Activated T-helper 1 cell treated with anti-CD3 and anti-CD28 coated beads, Interleukin-12 subunit alpha, Interleukin-12 subunit beta, Interleukin-2, Interleukin-4 antibody, amounts not matched to agents 30 ng/mL and 10 ng/mL and 1 ng/mL, durations not matched to agents 14 hours and 24 hours and 36 hours (primary cell): ENCODE measurements around the gene TLE2. TPM values are rescaled to one million over a fixed set of nuclear protein-coding genes. Genes with fewer than 3 reads are reported as not detected.
A peak's percentile ranks its signal among the peaks of the same experiment; 100 is the strongest.
"Not testable (repeated sequence)": the region's sequence is repeated elsewhere in the genome, so short reads cannot be mapped to it uniquely, and the experiment has no call there.

Experiments used
- DNase-seq: peaks from one replicate; pipeline ENCODE4 v3.0.0; 2021; ENCODE audit warnings: low spot score
- H3K27ac Mint-ChIP-seq: one replicate; pipeline ENCODE4 v1.8.0; 2021; ENCODE audit warnings: mild to moderate bottlenecking, mixed read lengths
- H3K27me3 Mint-ChIP-seq: one replicate; pipeline ENCODE4 v1.8.0; 2022; ENCODE audit warnings: mild to moderate bottlenecking, moderate library complexity, mixed read lengths; ENCODE audit not compliant: insufficient read depth
- H3K36me3 Mint-ChIP-seq: one replicate; pipeline ENCODE4 v1.8.0; 2021; ENCODE audit warnings: low read depth, mixed read lengths
- H3K4me1 Mint-ChIP-seq: one replicate; pipeline ENCODE4 v1.8.0; 2021; ENCODE audit warnings: low read depth, mixed read lengths
- H3K4me3 Mint-ChIP-seq: one replicate; pipeline ENCODE4 v1.8.0; 2021; ENCODE audit warnings: mild to moderate bottlenecking, moderate library complexity, mixed read lengths
- H3K9me3 Mint-ChIP-seq: one replicate; pipeline ENCODE4 v1.8.0; 2021; ENCODE audit warnings: mixed read lengths
- intact Hi-C: fragments of 100-400 bp; cut with micrococcal nuclease; formaldehyde crosslinking; loops from one replicate; pipeline ENCODE4 v1.15.1; 2024
- total RNA-seq: library from RNA; stranded (reverse); gene quantifications from 2 replicates; pipeline ENCODE4 v1.2.3, GENCODE V29; 2022

Gene TLE2
- total RNA-seq, 1 donor from 2014 or later: 0.78 TPM

GRCh38 chr19:3053218-3053621 is 24.1 kb upstream of the TLE2 start:
- H3K9me3 Mint-ChIP-seq: no peaks in the 10 kb centered on the region
- no peaks in the 10 kb centered on the region for H3K27me3 Mint-ChIP-seq
- peaks cover 12% of the 10 kb centered on the region for H3K4me1 Mint-ChIP-seq
- no peak overlapping the region for H3K4me3 Mint-ChIP-seq
- DNase-seq: no peak
- intact Hi-C loops: no loop called here
- H3K27ac Mint-ChIP-seq: no peak overlapping the region
- H3K36me3 Mint-ChIP-seq: peaks cover 28% of the 10 kb centered on the region

- intact Hi-C loops, DNase-seq, H3K9me3 Mint-ChIP-seq, H3K4me3 Mint-ChIP-seq, H3K27ac Mint-ChIP-seq: not testable (repeated sequence)
- H3K36me3 Mint-ChIP-seq: peaks cover 12% of the 10 kb centered on the region
- peaks cover 11% of the 10 kb centered on the region for H3K27me3 Mint-ChIP-seq
- H3K4me1 Mint-ChIP-seq: peaks cover 17% of the 10 kb centered on the region
These were observed 20.9 kb upstream of the TLE2 start for GRCh38 chr19:3050016-3050415.

GRCh38 chr19:3049089-3049488 is 20.0 kb upstream of the TLE2 start:
- no peak for DNase-seq
- Mint-ChIP-seq H3K9me3 (no peaks in the 10 kb centered on the region), H3K27me3 (peaks cover 11% of the 10 kb centered on the region), H3K4me3 (peak overlapping the region; percentile 55), H3K4me1 (peaks cover 7% of the 10 kb centered on the region), H3K27ac (no peak overlapping the region), H3K36me3 (peaks cover 3% of the 10 kb centered on the region)
- intact Hi-C loops: no loop called here

- Mint-ChIP-seq H3K4me3 (no peak overlapping the region), H3K36me3 (peaks cover 2% of the 10 kb centered on the region), H3K4me1 (peaks cover 7% of the 10 kb centered on the region), H3K27ac (no peak overlapping the region), H3K9me3 (no peaks in the 10 kb centered on the region), H3K27me3 (peaks cover 14% of the 10 kb centered on the region)
- no peak for DNase-seq
- intact Hi-C loops: no loop called here
These were observed 19.1 kb upstream of the TLE2 start for GRCh38 chr19:3048190-3048533.

DNA sequence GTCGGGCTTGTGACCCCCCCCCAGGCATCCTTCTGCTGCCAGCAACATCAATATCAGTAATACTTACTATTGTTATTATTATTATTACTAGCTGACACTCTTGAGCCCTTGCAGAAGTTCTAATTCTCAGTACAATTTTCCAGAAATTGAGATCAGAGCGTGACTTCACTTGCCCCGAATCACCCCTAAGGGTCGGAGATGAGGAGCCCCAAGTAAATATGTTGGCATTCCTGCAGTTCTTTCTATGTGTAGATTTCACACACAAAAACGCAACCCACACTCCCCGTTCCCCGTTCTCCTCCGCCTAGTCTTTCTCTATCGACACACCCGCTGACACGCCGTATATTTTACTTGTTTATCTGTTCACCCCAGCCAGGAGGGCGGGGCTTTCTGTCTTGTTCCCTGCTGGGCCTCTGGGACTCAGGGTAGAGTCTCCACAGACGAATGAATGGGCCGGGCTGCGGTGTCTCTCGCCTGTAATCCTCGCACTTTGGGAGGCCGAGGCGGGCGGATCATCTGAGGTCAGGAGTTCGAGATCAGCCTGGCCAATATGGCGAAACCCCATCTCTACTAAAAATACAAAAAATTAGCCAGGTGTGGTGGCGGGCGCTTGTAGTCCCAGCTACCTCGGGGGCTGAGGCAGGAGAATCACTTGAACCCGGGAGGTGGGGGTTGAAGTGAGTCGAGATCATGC is 18.6 kb upstream of the TLE2 start:
- Mint-ChIP-seq H3K4me3 (peak overlapping the region; percentile 83), H3K27ac (peak overlapping the region; percentile 69), H3K9me3 (no peaks in the 10 kb centered on the region), H3K36me3 (peaks cover under 1% of the 10 kb centered on the region), H3K4me1 (peaks cover 8% of the 10 kb centered on the region), H3K27me3 (peaks cover 14% of the 10 kb centered on the region)
- peak; percentile 41 for DNase-seq
- intact Hi-C loops: loop anchor here (2.0 kb wide), 1 partner anchor 13 kb away; no protein-coding TSS in a partner anchor

DNA sequence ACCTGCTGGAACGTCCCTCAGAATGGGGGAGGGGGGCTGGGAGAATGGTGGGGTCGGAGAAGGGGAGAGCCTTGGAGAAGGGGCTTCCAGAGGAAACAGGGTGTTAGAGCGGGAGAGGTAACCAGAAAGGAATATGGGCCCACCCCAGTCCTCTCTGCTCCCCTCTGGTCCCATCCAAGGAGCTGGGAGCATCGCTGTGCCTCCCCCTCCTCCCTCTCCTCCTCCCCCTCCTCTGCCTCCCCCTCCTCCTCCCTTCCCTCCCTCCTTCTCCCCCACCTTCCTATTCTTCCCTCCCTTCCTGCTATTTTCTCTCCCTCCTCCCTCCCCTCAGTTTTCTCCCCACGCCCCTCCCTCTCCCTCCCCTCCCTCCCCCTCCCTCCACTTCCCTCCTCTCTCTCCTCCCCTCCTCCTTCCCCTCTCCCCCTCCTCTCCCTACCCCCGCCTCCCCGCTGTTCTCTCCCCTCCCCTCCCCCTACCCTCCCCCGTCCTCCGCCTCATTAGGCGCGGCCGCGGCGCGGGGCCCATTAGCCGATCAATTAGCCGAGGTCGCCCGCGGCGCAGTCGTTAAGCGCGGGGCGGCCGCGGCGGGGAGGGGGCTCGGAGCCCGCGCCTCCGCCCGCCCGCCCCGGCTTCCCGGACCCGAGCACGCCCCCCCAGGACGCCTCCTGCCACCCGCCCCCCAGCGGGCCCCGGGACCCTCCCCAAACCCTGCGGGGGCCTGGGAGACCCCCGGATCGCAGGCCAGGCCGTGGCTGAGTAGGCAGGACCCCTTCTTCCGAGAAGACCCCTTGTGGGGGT is 17.8 kb upstream of the TLE2 start:
- no peaks in the 10 kb centered on the region for H3K9me3 Mint-ChIP-seq
- H3K27ac Mint-ChIP-seq: no peak overlapping the region
- DNase-seq: no peak
- peaks cover 14% of the 10 kb centered on the region for H3K27me3 Mint-ChIP-seq
- no peak overlapping the region for H3K4me3 Mint-ChIP-seq
- no peaks in the 10 kb centered on the region for H3K36me3 Mint-ChIP-seq
- peaks cover 12% of the 10 kb centered on the region for H3K4me1 Mint-ChIP-seq
- intact Hi-C loops: loop anchor here (2.0 kb wide), 1 partner anchor 14 kb away; no protein-coding TSS in a partner anchor

- no peaks in the 10 kb centered on the region for H3K36me3 Mint-ChIP-seq
- peaks cover 19% of the 10 kb centered on the region for H3K27me3 Mint-ChIP-seq
- intact Hi-C loops: loop anchor here (2.0 kb wide), 1 partner anchor 15 kb away; no protein-coding TSS in a partner anchor
- peaks cover 12% of the 10 kb centered on the region for H3K4me1 Mint-ChIP-seq
- no peak overlapping the region for H3K4me3 Mint-ChIP-seq
- no peak overlapping the region for H3K27ac Mint-ChIP-seq
- H3K9me3 Mint-ChIP-seq: no peaks in the 10 kb centered on the region
- DNase-seq: no peak
These were observed 17.0 kb upstream of the TLE2 start for GRCh38 chr19:3045885-3046697.

- intact Hi-C loops: no loop called here
- no peak for DNase-seq
- Mint-ChIP-seq H3K4me3 (no peak overlapping the region), H3K4me1 (peaks cover 12% of the 10 kb centered on the region), H3K27ac (no peak overlapping the region), H3K27me3 (peaks cover 21% of the 10 kb centered on the region), H3K9me3 (no peaks in the 10 kb centered on the region), H3K36me3 (no peaks in the 10 kb centered on the region)
These were observed 16.1 kb upstream of the TLE2 start for GRCh38 chr19:3045191-3045590.

DNA sequence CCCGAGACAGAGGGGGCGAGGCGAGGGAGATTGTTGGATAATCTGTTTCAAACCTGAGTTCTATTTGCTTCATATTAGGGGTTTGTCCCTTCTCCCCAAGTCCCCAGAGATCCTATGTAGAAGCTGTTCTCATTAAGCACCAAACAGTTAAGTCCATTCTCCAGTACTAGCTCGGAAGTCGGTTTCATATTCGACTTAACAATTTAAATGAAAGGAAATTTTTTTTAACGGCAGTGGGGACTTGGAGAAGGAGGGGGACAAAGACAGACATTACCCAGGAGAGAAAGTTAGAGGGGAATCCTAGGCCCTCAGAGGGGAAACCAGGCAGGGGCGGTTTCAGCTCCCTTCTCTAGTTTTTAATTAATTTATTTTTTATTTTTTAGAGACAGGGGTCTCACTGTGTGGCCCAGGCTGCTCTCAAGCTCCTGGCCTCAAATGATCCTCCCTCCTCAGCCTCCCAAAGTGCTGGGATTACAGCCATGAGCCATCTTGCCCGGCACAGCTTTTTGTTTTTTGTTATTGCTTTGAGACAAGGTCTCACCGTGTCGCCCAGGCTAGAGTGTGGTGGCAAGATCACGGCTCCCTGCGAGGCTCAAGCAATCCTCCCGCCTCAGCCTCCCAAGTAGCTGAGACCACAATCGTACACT is 13.7 kb upstream of the TLE2 start:
- no peaks in the 10 kb centered on the region for H3K36me3 Mint-ChIP-seq
- intact Hi-C loops: no loop called here
- H3K4me1 Mint-ChIP-seq: peaks cover 9% of the 10 kb centered on the region
- no peaks in the 10 kb centered on the region for H3K9me3 Mint-ChIP-seq
- DNase-seq: no peak
- no peak overlapping the region for H3K4me3 Mint-ChIP-seq
- H3K27ac Mint-ChIP-seq: no peak overlapping the region
- peaks cover 21% of the 10 kb centered on the region for H3K27me3 Mint-ChIP-seq

DNA sequence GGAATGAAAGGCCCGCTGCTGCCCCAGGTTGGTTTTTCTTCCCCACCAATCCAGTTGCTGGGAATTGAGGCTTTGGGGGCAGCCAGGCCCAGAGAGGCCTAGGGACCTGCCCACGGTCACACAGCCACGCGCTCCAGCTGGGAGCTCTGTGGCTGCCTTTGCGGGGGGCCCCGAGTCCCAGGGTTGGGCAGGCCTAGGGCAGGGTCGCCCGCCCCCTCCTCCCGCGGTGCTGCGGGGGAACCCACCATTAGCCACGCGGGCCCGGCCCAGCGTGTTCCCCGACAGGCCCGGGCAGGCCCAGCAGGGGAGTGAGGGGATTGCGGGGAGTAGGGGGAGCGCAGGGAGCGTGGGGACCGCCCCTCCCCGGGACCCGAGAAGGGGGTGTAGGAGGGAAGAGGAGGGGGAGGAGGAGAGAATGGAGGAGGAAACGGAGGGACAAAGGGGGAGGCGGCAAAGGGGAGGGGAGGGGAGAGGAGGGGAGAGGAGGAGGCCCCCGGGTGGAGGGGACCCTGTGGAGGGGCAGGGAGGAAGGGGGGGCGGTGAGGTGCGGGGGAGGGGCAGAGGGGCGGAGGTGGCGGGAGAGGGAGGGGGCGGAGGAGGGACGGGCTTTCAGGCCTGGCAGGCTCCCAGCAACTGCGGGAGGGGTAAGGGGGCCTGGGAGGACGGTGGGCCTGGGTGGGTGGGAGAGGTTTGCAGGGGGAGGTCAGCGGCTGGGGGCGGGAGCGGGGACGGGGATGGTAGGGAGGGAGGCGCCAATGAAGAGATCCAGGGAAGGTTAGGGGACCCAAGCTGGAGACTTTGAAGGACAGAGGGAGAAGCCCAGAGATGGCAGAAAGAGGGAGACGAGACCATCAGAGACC is 12.9 kb upstream of the TLE2 start:
- no peak overlapping the region for H3K4me3 Mint-ChIP-seq
- H3K9me3 Mint-ChIP-seq: no peaks in the 10 kb centered on the region
- peaks cover 16% of the 10 kb centered on the region for H3K27me3 Mint-ChIP-seq
- DNase-seq: no peak
- intact Hi-C loops: no loop called here
- no peaks in the 10 kb centered on the region for H3K36me3 Mint-ChIP-seq
- H3K27ac Mint-ChIP-seq: no peak overlapping the region
- peaks cover 4% of the 10 kb centered on the region for H3K4me1 Mint-ChIP-seq

DNA sequence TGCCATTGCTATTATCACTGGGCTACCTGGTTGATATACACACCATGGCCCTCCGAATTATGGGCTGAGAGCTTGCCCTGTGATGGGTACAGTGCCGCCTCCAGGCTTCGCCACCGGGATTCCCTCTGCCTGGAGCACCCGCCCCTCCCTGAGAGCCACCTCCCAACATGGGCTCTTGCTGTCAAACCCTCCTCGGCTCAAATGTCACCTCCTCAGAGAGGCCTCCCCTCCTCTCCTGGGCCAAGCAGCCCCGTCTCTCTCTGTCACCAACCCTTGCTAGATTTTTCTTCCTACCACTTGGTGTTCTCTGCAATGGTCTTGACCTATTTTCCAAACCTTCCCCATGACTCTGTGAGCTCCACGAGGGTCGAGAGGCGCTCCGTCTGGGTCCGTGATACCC is 12.2 kb upstream of the TLE2 start:
- H3K27me3 Mint-ChIP-seq: peaks cover 16% of the 10 kb centered on the region
- no peak overlapping the region for H3K27ac Mint-ChIP-seq
- no peaks in the 10 kb centered on the region for H3K9me3 Mint-ChIP-seq
- no peaks in the 10 kb centered on the region for H3K36me3 Mint-ChIP-seq
- DNase-seq: no peak
- no peak overlapping the region for H3K4me3 Mint-ChIP-seq
- peaks cover 4% of the 10 kb centered on the region for H3K4me1 Mint-ChIP-seq
- intact Hi-C loops: no loop called here

GRCh38 chr19:3039641-3040077 is 10.6 kb upstream of the TLE2 start:
- H3K27me3 Mint-ChIP-seq: peaks cover 11% of the 10 kb centered on the region
- no peaks in the 10 kb centered on the region for H3K9me3 Mint-ChIP-seq
- H3K27ac Mint-ChIP-seq: no peak overlapping the region
- no peaks in the 10 kb centered on the region for H3K36me3 Mint-ChIP-seq
- DNase-seq: no peak
- H3K4me1 Mint-ChIP-seq: peaks cover 17% of the 10 kb centered on the region
- peak overlapping the region; percentile 19 for H3K4me3 Mint-ChIP-seq
- intact Hi-C loops: loop anchor here (5.0 kb wide), 3 partner anchors 63 to 1683 kb away; partner anchors contain the start of genes DPP9 and GADD45B
